Measurements from ENCODE around the gene ERVH48-1.
"Not testable (repeated sequence)": the region's sequence is repeated elsewhere in the genome, so short reads cannot be mapped to it uniquely, and the experiment has no call there.

DNA sequence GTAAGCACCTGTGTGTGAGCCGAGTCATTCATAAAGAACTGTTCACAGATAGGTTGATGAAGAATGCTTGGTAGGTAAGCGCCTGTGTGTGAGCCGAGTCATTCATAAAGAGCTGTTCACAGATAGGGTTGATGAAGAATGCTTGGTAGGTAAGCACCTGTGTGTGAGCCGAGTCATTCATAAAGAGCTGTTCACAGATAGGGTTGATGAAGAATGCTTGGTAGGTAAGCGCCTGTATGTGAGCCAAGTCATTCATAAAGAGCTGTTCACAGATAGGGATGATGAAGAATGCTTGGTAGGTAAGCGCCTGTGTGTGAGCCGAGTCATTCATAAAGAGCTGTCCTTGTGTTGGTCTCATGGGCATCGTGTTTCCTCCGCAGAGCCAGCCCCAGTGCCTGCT is 16.9 kb downstream of the ERVH48-1 start:
- TF ChIP-seq POLR2AphosphoS5, POLR2A (IDR thresholded peaks at IDR 0.05): not testable (repeated sequence)

Data from spleen (tissue), 3 donors.